GM18867 (cell line): ENCODE results near the gene DCDC2C.

ENCODE experiments used
- ATAC-seq: cut with Tn5 transposase; IDR thresholded peaks from one replicate; pipeline ENCODE4 v1.9.1; 2021; ENCODE audit warnings: mild to moderate bottlenecking, moderate library complexity; ENCODE audit not compliant: unreplicated experiment

Gene DCDC2C

GRCh38 chr2:3742743-3743508, 39.6 kb downstream of the DCDC2C start:
- ATAC-seq: no peak

GRCh38 chr2:3743951-3744555, 40.7 kb downstream of the DCDC2C start:
- ATAC-seq: no peak

GRCh38 chr2:3745920-3746319, 42.5 kb downstream of the DCDC2C start:
- ATAC-seq: no peak

GRCh38 chr2:3747032-3747654, 43.8 kb downstream of the DCDC2C start:
- no peak for ATAC-seq

- no peak for ATAC-seq
Measured at GRCh38 chr2:3747826-3748225, 44.5 kb downstream of the DCDC2C start.

- ATAC-seq: no peak
Measured at GRCh38 chr2:3749201-3749600, 45.8 kb downstream of the DCDC2C start.

- ATAC-seq: no peak
Measured at GRCh38 chr2:3751251-3751650, 47.9 kb downstream of the DCDC2C start.

- no peak for ATAC-seq
Measured at GRCh38 chr2:3751806-3752205, 48.4 kb downstream of the DCDC2C start.

GRCh38 chr2:3752376-3752775, 49.0 kb downstream of the DCDC2C start:
- ATAC-seq: no peak

- ATAC-seq: no peak
Measured at GRCh38 chr2:3753561-3753960, 50.2 kb downstream of the DCDC2C start.

GRCh38 chr2:3754280-3754679, 50.9 kb downstream of the DCDC2C start:
- no peak for ATAC-seq

GRCh38 chr2:3754795-3755194, 51.4 kb downstream of the DCDC2C start:
- ATAC-seq: no peak

GRCh38 chr2:3755277-3755676, 51.9 kb downstream of the DCDC2C start:
- no peak for ATAC-seq

GRCh38 chr2:3756306-3756705, 52.9 kb downstream of the DCDC2C start:
- ATAC-seq: no peak

GRCh38 chr2:3758906-3759305, 55.5 kb downstream of the DCDC2C start:
- ATAC-seq: no peak

GRCh38 chr2:3759331-3759730, 56.0 kb downstream of the DCDC2C start:
- ATAC-seq: no peak

- ATAC-seq: no peak
Measured at GRCh38 chr2:3759761-3760160, 56.4 kb downstream of the DCDC2C start.

GRCh38 chr2:3761272-3761671, 57.9 kb downstream of the DCDC2C start:
- ATAC-seq: no peak

GRCh38 chr2:3762771-3763447, 59.5 kb downstream of the DCDC2C start:
- no peak for ATAC-seq

GRCh38 chr2:3766824-3767223, 63.4 kb downstream of the DCDC2C start:
- no peak for ATAC-seq

- ATAC-seq: no peak
Measured at GRCh38 chr2:3768960-3769765, 65.8 kb downstream of the DCDC2C start.
